A549 treated with Mapracorat at 1 μM for 4 hours (cell line): ENCODE data around the gene GLCCI1. TPM values are rescaled to one million over a fixed set of nuclear protein-coding genes. Genes with fewer than 3 reads are reported as not detected.

Experiments used
- total RNA-seq: library from RNA; stranded (reverse); fragments of 200-300 nt; extraction: Qiagen RNA extraction; gene quantifications from 5 replicates; pipeline ENCODE4 v1.2.3, GENCODE V29; 2022

Gene GLCCI1
- 0.69 to 1.5 TPM (median 0.80 TPM) in 5 replicates for total RNA-seq

GRCh38 chr7:7968544-7969305, at the start of gene GLCCI1:
Gene GLCCI1, plus strand, starts transcription at chr7:7968796. Its CDS starts 555 bp downstream, at chr7:7969351.

